ENCODE measurements around the gene NAV2. TPM values are rescaled to one million over a fixed set of nuclear protein-coding genes. Genes with fewer than 3 reads are reported as not detected.
A peak's percentile ranks its signal among the peaks of the same experiment; 100 is the strongest.

Gene NAV2
- total RNA-seq, 3 donors from 2014 or later, result 21.9 to 65.9 (median 30.9) TPM

GRCh38 chr11:19973136-19973635, 260.5 kb downstream of the NAV2 start:
- Histone ChIP-seq H3K9me3 (no peaks in the 10 kb centered on the region), H3K36me3 (ENCODE audit: low read depth) (no peaks in the 10 kb centered on the region), H3K4me1 (ENCODE audit: low read depth) (no peaks in the 10 kb centered on the region), H3K4me3 (no peak overlapping the region)
- DNase-seq (no peak), ATAC-seq (no peak)
- TF ChIP-seq CTCF (IDR thresholded peaks at IDR 0.05), result no peak
- intact Hi-C loops (cut with DNase I, micrococcal nuclease), result no loop called here

GRCh38 chr11:19974886-19975285, 262.2 kb downstream of the NAV2 start:
- intact Hi-C loops (cut with DNase I, micrococcal nuclease), result no loop called here
- Histone ChIP-seq H3K4me3 (no peak overlapping the region), H3K36me3 (ENCODE audit: low read depth) (no peaks in the 10 kb centered on the region), H3K4me1 (ENCODE audit: low read depth) (no peaks in the 10 kb centered on the region), H3K9me3 (no peaks in the 10 kb centered on the region)
- no peak for TF ChIP-seq CTCF (IDR thresholded peaks at IDR 0.05)
- DNase-seq (no peak), ATAC-seq (no peak)

GRCh38 chr11:19975414-19975990, 262.9 kb downstream of the NAV2 start:
- intact Hi-C loops (cut with DNase I, micrococcal nuclease), result no loop called here
- no peak overlapping the region for H3K4me3 ChIP-seq
- no peak for ATAC-seq

GRCh38 chr11:19976281-19976941, 263.8 kb downstream of the NAV2 start:
- ATAC-seq (peak; percentile 41), DNase-seq (no peak)
- Histone ChIP-seq H3K4me3 (no peak overlapping the region), H3K9me3 (no peaks in the 10 kb centered on the region), H3K36me3 (ENCODE audit: low read depth) (no peaks in the 10 kb centered on the region), H3K4me1 (ENCODE audit: low read depth) (no peaks in the 10 kb centered on the region)
- no peak for TF ChIP-seq CTCF (IDR thresholded peaks at IDR 0.05)
- intact Hi-C loops (cut with DNase I, micrococcal nuclease), result no loop called here

More at GRCh38 chr11:19975414-19975990, 262.9 kb downstream of the NAV2 start:
- Histone ChIP-seq H3K36me3 (ENCODE audit: low read depth) (no peaks in the 10 kb centered on the region), H3K9me3 (no peaks in the 10 kb centered on the region), H3K4me1 (ENCODE audit: low read depth) (no peaks in the 10 kb centered on the region)
- no peak for DNase-seq
- no peak for TF ChIP-seq CTCF (IDR thresholded peaks at IDR 0.05)

- Histone ChIP-seq H3K9me3 (no peaks in the 10 kb centered on the region), H3K4me3 (no peak overlapping the region), H3K36me3 (ENCODE audit: low read depth) (no peaks in the 10 kb centered on the region), H3K4me1 (ENCODE audit: low read depth) (no peaks in the 10 kb centered on the region)
- intact Hi-C loops (cut with DNase I, micrococcal nuclease), result no loop called here
- no peak for ATAC-seq
- no peak for TF ChIP-seq CTCF (IDR thresholded peaks at IDR 0.05)
- no peak for DNase-seq
These were observed 265.3 kb downstream of the NAV2 start for GRCh38 chr11:19977941-19978340.

All from mucosa of descending colon (tissue), 3 donors.